Renal pelvis (tissue), 4 donors: Measurements from ENCODE around the gene UTS2B. TPM values are rescaled to one million over a fixed set of nuclear protein-coding genes. Genes with fewer than 3 reads are reported as not detected.

Experiments
- DNase-seq: peaks from one replicate; pipeline ENCODE4 v3.0.0-alpha.2; 2013
- polyA plus RNA-seq, 3 donors: library from polyadenylated mRNA; unstranded; fragments of 120-200 nt; gene quantifications; one replicate each; pipeline ENCODE4 v1.2.1, GENCODE V29; 2013; ENCODE audit not compliant: insufficient read length in 3 of 3

UTS2B gene
- polyA plus RNA-seq, 3 donors: 0.74 to 0.95 (median 0.87) TPM

DNA sequence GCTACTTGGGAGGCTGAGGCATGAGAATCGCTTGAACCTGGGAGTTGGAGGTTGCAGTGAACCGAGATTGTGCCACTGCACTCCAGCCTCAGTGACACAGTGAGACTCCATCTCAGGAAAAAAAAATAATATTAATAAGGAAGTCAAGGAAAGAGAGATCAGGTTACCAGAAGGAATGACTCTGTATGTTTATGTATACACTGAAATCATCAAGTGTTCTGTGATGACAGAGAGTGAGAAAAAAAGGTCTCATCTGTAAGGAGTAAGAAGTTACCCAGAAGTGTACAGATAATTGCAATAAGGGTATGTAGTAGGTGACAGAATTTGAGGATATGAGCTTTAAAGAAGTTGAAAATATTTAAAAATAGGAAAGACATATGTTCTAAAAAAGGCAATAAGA is 5.4 kb downstream of the UTS2B start:
- DNase-seq: no peak

DNA sequence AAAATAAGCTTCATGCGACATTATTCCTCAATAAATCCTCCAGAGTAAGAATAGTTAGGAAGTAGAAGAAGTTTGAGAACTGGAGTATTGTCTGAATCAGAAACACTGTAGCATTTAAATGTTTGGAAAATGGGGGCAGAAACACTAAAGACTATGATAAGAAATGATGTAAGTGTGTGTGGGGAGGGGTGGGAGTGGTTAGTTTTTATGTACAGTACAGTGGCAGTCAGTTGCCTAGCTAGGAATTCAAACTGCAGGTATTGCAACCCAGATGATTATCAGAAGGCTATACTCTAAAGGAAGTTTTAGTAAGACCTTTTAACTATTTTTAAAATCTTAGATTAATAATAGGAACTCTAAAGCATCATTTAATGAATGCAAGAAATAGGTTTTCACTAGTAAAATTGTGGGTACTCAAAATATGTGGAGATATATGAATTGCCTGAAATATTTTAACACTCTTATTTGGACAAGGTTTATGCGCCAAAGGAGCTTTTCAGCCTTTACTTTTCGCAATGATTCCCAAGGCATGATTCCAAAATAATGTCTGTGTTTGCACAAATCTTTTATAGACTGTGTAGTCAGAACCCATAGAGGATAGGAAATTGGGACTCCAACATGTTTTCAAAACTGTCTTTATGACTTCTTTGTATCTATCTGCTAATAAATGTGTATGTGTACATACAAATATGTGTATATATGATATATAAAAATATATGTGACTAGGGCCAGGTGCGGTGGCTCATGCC is 9.1 kb downstream of the UTS2B start:
- DNase-seq: no peak

DNA sequence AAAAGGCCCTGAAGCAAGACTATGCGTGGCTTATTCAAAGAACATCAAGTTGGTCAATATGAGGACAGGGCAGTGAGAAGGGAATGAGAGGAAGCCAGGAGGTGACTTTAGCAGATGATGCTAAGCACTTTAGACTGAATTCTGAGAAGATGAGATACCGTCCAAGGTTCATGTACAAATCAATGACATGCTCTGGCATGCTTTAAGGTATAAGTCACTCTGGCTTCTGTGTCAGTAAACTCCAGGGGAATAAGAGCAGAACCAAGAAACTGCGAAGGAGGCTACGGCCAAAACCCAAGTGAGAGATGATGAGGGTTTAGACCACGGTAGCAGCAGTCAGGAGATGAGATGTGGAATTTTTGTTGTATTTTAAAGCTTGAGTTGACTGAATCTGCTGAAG is 10.0 kb downstream of the UTS2B start:
- no peak for DNase-seq

DNA sequence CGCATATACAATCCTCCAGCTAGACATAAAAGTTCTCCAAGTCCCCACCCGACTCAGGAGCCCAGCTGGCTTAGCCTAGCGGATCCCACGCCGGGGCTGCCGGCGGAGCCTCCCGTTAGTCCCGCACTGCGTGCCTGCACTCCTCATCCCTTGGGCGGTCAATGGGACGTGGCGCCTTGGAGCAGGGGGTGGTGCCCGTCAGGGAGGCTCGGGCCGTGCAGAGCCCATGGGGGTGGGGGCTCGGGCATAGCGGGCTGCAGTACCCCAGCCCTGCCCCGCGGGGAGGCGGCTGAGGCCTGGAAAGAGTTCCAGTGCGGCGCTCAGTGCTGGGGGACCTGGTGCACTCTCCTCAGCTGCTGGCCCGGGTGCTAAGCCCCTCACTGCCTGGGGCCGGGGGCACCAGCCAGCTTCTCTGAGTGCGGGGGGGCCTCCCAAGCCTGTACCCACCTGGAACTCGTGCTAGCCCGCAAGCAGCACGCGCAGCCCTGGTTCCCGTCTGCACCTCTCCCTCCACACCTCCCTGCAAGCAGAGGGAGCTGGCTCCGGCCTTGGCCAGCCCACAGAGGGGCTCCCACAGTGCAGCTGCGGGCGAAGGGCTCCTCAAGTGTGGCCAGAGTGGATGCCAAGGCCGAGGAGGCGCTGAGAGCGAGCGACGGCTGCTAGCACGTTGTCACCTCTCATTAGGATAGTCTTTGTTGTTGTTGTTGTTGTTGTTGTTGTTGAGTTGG is 13.3 kb downstream of the UTS2B start:
- DNase-seq: no peak

DNA sequence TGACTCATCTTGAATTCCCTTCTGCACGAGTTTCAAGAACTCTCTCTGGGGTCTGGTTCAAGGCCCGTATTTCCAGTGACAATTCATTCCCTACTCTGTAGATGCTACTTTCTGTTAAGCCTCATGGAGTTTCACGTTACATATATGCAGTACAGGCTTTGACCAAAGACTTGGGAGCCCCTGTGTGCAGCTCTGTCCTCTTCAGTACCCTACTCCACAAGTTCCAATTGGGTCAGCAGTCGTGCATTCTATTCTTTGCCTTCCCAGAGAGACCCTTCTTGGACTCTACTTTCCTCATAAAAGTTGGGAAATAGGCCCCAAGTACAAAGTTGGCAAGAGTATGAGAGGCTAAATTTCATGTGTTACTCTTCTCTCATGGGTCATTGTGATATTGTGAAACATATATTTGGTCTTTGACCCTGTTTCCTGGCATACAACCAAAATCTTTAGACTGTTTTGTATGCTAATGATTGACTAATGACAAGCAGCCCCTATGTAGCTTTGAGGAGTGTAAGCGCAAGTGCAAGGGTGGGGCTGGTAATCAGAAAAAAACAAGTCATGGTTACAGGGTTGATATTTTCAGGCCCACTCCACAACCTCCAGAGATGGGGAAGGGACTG is 16.1 kb downstream of the UTS2B start:
- DNase-seq: no peak

DNA sequence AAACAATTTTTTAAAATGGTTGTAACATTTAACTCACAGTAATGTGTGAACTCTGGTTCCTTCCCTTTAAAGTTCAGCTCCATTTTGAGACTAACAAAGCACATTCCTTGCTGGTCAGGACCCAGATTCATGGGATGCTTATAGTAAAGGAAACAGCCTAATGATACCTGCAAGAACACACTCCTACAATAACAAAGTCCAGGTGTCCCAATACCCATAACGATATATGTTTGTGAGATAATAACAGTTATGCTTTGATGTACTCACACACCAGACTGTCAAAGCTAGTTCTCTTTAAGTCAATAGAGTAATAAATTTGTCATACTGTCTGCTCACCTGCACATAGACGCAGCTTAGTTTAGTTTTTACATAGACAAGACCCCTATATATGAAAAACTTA is 17.0 kb downstream of the UTS2B start:
- DNase-seq: no peak

DNA sequence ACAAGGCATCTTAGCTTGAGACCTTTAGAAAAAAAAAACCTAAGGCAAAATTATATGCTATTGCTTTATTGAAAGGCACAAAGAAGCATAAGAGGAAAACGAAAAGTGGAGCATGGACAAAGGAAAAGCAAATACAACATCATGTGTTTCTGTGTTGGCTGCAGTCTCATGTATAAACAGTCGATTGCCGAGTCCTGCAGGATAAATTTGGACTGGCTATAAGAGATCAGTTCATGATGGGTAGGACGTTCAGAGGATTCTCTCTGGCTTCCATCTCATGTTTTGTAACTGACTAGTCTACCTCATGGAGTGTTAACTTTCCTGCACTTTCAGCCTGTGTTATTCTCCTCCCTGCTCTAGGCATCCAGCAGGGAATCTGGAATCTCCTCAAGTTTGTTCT is 23.0 kb downstream of the UTS2B start:
- DNase-seq: no peak

DNA sequence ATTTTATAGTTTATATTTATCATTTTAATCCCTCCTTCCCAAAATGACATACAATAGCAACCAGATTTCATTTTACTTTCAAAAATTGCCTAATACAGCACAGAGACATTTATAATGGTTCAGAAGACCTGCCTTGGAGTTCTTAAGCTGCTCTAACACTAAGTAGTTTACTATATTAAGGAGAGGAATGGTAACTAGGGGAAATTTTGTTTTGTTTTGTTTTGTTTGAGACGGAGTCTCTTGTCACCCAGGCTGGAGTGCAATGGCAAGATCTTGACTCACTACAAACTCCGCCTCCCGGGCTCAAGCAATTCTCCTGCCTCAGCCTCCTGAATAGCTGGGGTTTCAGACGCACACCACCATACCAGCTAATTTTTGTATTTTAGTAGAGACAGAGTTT is 23.9 kb downstream of the UTS2B start:
- DNase-seq: no peak

DNA sequence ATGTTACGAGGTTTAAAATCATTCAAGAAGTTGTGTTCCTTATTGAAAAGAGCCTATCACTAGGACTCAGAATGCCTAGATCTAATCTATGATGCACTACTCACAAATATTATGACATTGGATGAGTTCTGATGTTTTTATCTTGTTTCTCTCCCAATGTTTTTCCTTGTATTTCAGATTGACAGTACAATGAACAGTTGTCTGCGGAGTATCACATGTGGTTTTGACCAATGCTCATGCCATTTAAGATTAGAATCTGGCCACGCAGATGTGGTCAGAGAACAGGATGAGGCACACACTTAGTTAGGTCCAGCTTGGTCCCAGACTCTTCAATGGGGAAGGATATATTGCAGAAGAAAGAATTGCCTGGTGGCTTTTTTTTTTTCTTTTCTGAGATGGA is 26.7 kb downstream of the UTS2B start:
- DNase-seq: no peak

DNA sequence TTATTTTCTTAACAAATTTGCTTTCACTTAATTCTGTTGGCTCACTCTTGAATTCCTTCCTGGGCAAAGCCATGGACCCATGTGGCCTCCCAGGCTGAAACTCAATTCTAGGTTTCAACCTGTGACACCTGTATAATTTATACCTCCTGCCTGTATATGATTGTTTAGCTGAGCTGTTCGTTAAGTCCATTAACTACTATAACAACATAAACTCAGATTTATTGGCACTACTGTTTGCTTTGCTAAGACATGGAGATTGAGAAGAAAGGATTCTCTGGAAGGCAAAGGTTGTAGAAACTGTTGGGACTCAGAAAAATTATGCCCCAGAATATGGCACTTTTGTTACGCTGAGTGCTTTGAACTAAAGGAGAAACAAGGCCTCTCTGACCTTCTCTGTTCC is 27.9 kb downstream of the UTS2B start:
- no peak for DNase-seq

DNA sequence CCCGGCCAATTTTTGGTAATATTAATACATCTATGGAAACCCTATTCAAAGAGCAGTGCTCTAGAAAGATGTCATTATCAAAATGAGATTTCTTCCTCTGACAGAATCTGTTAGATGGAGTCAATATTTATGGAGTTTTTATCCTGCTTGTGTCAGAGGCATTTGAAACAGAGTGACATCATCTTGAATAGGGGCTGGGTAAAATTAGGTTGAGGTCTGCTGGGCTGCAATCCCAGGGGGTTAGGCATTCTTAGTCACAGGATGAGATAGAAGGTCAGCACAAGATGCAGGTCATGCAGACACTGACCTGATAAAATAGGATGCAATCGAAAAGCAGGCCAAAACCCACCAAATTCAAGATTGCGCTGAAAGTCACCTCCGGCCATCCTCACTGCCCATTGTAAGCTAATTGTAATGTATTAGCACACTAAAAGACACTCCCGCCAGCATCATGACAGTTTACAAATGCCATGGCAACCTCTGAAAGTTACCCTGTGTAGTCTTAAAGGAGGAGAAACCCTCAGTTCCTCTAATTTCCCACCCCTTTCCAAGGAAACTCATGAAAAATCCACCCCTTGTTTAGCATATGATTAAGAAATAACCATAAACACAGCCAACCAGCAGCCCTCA is 28.4 kb downstream of the UTS2B start:
- no peak for DNase-seq

DNA sequence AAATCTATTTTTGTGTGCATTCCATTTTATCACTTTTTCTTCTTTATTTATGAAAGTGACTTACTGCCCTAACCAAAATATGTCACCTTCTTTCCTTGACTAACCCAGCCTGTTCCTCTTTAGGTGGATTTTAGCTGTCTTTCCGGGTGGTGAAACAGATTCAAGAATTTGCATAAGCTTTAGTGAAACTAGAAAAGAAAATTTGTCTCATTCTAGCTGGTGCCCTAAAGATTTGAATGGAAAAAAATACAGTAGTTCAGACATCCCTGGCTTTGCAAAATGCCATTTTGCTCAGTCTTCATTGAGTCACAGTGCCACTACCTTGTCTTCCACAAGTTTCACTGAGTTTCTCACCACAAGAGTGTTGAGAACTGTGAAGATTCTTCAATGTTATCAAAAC is 29.3 kb downstream of the UTS2B start:
- no peak for DNase-seq

DNA sequence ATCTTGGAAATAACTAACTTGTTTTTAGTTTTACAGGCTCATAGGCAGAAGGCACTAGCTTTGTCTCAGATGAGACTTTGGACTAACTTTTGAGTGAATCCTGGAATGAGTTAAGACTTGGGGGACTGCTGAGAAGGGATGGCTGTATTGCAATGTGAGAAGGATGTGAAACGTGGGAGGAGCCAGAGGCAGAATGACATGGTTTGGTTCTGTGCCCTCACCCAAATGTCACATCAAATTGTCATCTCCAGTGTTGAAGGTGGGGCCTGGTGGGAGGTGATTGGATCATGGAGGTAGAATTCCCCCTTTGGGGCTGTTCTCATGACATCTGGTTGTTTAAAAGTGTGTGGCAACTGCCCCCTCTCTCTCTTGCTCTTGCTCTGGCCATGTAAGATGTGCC is 29.9 kb downstream of the UTS2B start:
- DNase-seq: no peak

DNA sequence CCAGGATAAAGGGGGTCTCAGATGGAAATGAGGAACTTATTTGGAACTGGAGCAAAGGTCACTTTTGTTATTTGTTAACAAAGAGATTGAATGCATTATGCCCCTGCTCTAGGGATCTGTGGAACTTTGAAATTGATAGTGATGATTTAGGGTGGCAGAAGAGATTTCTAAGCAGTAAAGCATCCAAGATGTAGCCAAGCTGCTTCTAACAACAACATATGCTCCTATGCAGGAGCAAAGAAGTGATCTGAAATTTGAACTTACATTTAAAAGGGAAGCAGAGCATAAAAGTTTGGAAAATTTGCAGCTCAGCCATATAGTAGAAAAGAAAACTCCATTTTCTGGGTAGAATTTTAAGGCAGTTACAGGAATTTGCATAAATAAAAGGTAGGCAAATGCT is 31.5 kb downstream of the UTS2B start:
- DNase-seq: no peak

DNA sequence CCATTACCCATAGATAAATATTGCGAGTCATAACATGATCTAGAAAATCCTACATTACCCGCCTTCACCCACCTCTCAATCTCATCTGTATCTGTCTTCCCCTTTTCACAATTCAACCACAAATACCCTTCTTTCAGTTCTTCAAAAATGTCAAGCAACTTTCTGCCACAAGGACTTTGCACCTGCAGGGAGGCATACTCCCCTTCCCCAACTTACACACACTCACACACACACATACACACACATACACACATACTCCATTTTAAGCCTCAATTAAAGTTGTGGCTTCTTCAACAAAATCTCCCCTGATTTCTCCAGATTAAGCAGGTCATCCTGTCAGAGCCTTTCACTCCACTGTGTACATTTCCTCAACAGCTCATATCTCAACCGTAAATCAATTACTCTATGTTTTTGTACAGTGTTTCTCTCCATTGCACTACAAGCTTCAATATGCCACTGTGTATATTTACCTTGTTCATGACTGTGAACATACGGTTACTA is 34.2 kb downstream of the UTS2B start:
- DNase-seq: no peak

DNA sequence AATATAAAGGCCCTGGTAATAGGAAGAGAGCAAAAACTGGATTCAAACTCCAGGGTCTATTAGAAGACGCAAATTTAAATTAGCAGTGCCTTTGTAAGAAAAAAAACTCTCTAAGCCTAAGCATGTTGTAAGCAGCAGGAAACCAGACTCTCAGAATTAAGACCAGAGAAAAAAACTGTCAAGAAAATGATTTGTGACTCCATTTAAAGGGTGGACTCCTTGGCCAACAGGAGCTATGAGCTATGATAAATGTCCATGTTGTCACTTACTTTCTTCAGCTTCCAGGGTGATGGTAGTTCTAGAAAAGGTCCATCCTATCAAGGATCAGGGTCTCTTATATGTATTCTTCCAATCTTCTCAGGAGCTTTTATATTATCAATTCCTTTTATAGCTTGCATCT is 36.0 kb downstream of the UTS2B start:
- no peak for DNase-seq

DNA sequence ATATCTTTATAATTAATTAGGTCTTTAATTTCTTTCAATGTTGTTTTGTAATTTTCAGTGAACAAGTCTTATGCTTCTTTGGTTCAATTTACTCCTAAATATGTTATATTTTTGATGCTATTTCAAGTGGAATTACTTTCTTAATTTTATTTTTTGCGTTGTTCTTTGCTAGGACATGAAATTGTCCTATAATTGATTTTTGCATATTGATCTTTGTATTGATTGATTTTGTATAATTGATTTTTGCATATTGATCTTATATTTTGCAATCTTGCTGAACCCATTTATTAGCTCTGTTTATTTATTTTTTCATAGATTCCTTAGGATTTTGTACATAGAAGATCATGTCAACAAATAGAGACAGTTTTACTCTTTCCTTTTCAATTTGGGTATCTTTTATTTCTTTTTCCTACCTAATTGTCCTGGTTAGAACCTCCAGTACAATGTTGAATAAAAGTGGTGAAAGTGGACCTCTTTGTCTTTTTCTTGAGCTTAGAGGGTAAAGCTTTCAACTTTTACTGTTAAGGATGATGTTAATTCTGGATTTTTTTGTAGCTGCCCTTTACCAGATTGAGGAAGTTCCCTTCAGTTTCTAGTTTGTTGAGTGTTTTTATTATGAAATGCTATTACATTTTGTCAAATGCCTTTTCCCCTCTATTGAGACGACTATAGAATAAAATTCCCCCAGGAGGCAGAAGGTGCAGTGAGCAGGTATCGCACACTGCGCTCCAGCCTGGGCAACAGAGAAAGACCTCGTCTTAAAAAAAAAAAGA is 37.9 kb downstream of the UTS2B start:
- no peak for DNase-seq

DNA sequence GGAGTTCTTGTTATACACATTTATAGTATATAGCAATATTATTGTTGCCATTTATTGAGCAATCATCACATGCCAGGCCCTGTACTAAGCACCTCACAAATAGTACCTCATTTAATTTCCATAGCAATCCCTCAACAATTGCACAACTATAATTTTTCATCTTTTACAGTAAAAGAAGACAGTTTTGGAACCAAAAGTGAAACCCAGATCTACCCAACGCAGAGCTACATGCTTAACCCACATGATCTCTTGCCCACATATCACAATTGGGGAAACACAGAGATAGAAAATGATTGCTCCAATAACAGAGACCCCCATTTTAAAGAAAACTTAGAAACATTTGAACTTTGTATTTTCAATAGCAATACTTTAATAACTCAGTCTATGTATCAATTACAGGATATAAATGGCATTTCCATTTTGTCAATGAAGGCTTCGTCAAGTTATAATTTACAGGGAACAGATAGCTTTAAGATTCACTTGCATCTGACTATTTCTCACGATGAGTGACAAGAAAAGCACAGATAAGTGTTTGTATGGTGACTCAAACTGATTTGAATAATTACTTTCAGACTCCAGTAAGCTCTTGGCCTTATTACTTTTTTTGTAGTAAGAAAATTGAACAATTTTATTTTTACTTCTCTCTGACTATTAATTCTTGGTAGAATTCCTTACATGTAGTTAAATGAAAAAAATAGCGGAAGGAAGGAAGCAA is 39.9 kb downstream of the UTS2B start:
- no peak for DNase-seq

DNA sequence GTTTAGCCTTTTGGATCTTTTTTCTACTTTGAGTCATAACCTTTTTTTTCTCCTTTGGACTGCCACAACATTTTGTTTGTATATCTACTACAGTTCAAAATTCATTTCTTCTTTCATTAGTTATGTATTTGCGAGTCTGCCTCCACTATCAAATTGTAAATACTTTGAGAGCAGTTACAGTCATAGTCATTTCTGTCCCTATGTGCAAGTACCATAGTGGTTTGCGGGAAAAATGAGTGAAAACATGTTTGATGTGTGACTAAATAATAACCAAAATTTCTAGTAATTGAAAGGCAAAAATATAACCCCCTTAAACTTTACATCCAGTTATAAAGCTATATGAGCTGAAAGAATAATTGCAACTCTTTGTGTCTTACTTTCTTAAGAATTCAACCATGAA is 46.9 kb downstream of the UTS2B start:
- DNase-seq: no peak

DNA sequence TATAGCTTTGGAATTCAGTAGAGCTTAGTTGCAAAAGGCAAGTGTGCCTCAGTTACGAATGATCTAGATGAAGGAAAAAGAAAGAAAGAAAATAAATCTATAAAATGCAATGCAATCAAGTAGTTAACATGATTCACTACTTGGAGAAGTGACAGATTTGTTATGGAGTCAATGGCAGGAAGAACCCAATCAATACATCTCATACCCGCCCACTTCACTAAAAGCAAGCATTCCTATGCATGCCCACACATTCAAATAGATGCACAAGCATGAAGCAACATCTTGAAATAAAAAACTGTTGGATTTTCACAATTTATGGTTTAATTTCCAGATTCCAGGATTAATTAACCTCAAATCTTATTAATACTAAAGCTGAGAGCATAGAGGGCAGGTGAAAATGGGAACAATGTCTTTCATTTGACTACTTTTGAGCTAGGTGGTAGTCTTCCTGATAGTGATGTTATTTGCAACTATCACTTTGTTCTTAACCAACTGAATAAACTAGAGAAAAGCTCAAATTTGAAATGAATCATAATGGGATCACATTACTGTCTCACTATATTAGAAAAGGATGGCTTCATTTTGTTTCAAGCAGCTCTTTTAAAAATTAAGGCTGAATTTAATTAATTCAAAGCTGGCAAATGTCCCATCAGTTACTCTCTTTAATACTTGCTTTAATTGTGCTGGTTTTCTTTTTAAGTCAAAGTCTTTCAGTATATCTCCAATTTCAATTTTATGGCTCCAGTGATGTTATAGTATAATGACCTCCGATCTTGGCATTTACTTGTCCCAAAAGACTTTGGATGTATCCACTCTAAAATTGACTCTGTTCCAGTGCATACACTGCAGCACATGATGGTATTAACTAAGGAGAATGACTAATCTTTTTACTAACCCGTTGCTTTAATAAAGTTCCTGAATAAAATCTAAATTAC is 47.8 kb downstream of the UTS2B start:
- DNase-seq: peak; percentile 4
